GM21423 (cell line): ENCODE measurements around the gene MAP3K20.
A peak's percentile ranks its signal among the peaks of the same experiment; 100 is the strongest.

ENCODE experiments used
- ATAC-seq: cut with Tn5 transposase; IDR thresholded peaks from one replicate; pipeline ENCODE4 v1.9.1; 2021; ENCODE audit warnings: mild to moderate bottlenecking, moderate library complexity; ENCODE audit not compliant: unreplicated experiment

Gene MAP3K20

GRCh38 chr2:173050684-173051083 is 25.0 kb upstream of the MAP3K20 start:
- no peak for ATAC-seq

GRCh38 chr2:173051463-173052215 is 24.0 kb upstream of the MAP3K20 start:
- ATAC-seq: no peak

DNA sequence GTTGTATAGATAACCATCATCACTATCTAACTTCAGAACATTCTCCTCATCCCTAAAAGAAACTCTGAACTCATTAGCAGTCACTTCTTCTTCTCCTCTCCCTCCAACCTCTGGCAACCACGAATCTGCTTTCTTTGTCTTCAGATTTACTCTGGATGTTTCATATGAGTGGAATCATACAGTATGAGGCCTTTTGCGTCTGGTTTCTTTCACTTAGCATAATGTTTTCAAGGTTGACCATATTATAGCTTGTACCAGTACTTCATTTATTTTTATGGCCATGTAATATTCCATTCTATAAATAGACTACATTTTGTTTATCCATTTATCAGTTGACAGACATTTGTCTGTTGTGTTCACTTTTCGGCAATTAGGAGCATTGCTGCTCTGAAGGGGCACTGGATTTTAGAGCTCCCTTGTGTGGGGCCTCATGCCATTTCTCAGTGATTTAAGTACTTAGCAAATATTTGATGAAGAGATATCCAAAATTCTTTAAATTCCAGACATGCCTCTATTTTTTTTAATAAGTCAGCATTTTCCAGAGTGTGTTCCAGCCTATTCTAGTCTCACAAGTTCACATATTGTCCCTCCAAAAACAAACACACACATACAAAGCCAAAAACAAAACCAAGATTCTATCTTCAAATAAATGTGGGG is 22.5 kb upstream of the MAP3K20 start:
- no peak for ATAC-seq

DNA sequence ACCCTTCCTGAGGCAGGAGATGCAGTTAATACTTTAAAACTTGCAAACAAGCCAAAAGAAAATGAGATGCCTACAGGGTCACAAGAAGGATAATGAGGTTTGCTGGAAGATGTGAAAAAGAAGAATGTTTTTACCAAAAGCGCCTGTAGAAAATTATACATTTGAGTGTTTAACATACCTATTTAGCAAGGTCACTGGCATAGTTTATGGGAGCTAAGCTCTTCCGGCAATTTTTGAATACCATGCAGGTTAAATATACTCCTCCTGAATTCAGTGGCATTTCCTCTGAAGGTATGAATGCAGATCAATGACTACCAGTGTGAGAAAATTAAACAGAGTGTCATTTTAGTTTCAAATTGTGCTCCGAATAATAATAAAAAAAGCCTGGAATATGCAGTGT is 21.2 kb upstream of the MAP3K20 start:
- ATAC-seq: no peak

DNA sequence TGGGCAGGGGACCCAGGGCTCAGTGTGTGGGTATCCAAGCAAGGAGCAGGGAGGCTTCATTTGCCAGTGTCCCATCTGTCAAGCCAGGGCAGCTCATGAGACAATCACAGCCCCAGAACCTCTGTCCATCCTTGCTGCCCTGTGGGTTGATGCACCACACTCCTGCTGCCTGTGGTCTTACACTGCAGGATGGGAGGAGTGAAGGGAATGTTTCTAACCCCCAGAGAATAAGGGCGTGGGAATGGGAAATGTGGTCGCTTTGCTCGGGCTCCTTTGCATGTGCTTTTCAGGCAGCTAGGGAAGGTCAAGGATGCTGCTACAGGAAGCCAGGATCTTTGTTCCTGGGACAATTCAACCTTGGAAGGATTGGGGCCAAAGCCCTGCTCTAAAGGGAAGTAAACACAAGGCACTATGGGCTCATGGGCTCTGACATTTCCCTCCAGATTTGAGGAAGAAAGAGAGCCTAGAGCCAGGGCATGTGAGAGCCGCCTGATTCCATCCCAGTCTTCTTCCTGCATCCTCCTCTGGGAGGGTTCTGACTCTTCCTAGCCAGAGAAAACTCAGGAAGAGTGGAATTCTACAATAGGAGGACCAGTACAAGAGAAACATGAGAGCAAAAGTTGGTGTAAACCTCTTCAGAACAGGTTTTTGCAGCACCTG is 18.8 kb upstream of the MAP3K20 start:
- no peak for ATAC-seq

GRCh38 chr2:173058097-173058496 is 17.5 kb upstream of the MAP3K20 start:
- ATAC-seq: no peak

DNA sequence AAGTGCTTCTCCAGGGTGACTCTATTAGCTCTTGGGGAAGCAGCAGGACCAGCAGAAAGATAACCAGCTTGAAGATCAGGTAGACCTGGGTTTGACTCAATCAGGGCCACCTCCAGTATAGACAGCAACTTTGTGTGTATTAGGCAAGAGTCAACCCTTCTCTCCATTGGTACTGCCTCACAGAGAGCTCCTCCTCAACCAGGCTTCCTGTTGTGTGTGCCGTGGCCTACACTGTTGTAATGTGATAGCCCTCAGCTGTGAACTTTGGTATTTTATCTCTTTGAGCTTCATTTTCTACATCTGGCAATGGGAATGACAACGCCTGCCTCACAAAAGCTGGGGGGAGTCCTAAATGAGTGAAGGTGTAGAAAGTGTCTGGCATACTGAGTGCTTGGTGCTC is 17.0 kb upstream of the MAP3K20 start:
- ATAC-seq: no peak

GRCh38 chr2:173059292-173059691 is 16.4 kb upstream of the MAP3K20 start:
- ATAC-seq: no peak

GRCh38 chr2:173059971-173060461 is 15.6 kb upstream of the MAP3K20 start:
- ATAC-seq: no peak

GRCh38 chr2:173062801-173063200 is 12.8 kb upstream of the MAP3K20 start:
- no peak for ATAC-seq

DNA sequence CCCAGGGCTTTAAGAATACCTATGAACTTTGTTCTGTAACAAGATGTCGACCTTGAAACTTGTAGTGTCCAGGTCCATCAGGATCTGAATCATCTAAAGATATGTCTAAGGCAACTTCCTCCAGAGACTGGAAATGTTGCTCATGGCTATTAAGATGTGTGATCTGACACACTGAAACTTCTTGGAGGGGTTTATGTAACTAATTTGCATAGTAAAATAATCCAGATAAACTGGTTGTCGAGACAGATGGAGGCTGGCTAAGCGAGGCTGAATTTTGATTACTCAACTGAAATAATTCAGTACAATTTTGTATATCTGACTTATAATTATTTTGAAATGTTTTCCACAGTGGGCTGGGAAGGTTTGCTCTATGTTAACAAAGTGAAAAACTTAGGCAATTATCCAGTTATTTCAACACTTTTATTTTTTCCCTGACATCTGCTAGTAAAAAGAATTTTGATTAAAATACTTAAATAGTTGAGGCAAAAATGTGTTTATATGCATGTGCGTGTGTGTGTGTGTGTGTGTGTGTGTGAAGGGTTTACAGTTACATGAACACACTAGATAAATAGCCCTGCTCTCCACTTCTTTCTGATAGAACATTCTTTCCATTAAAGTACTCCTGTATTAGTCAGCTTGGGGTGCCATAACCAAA is 11.4 kb upstream of the MAP3K20 start:
- ATAC-seq: no peak

- no peak for ATAC-seq
Measured at GRCh38 chr2:173066887-173067676, 8.6 kb upstream of the MAP3K20 start.

GRCh38 chr2:173075056-173075780 is 428 bp upstream of the MAP3K20 start:
- no peak for ATAC-seq

DNA sequence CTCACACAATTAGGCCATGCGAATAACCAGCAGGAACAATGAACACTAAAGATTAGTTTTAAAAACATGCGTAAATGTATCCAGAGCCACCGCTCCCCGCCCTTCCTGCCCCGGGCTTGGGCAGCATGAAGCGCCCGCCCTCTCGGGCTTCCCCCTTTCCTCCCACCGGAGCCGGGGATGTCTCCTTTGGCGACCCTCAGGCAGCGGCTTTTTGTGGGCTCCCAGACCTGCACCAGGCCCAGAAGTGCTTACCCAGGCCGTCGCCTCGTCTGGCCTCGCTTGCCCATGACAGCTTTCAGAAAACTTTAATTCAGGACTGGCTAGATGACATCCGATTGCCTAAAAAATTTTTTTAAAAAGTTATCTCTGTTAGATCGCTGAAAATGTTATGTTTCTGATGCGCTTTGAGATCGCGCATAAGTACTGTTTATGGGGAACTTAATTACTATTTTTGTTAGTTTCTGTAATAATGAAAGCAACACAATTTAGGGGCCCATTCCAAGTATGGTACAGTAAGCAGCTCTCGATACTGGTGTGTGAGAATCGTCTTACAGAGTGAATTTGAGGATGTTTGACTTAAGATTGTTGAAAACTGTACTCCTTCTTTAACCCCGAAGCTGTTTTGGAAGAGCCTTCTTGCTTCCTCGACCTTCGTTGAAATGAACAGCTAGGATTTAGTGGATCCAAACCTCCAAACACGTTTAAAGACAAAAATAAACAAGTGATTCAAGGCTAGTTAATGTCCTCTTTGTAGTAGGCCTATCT is 1.1 kb downstream of the MAP3K20 start:
- peak; percentile 27 for ATAC-seq

- ATAC-seq: no peak
Measured at GRCh38 chr2:173077506-173078177, 2.0 kb downstream of the MAP3K20 start.

DNA sequence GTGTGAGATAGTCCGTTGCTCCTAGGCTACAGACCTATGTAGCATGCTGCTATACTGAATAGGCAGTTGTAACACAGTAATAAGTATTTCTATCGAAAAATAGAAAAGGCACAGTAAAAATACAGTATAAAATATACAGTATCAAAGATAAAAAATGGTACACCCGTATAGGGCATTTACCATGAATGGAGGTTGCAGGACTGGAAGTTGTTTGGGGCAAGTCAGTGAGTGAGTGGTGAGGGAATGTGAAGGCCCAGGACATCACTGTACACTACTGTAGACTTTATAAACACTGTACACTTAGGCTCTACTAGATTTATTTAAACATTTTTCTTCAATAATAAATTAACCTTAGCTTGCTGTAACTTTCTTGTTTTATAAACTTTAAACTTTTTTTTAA is 3.5 kb downstream of the MAP3K20 start:
- no peak for ATAC-seq

- no peak for ATAC-seq
Measured at GRCh38 chr2:173079973-173080860, 4.6 kb downstream of the MAP3K20 start.
